ENCODE data around the gene VCPKMT.

Gene VCPKMT

GRCh38 chr14:50116181-50116956 is at the start of gene VCPKMT:
Gene VCPKMT (minus strand): TSS chr14:50116572. CDS start chr14:50116552, 20 bp downstream.
- peak; percentile 97 for DNase-seq

- no peak for DNase-seq
Observed at GRCh38 chr14:50156111-50156510, 39.7 kb upstream of the VCPKMT start.

GRCh38 chr14:50148799-50149198 is 32.4 kb upstream of the VCPKMT start:
- no peak for DNase-seq

- no peak for DNase-seq
Observed at GRCh38 chr14:50139192-50139591, 22.8 kb upstream of the VCPKMT start.

GRCh38 chr14:50127802-50128201 is 11.4 kb upstream of the VCPKMT start:
- no peak for DNase-seq

GRCh38 chr14:50123062-50123461 is 6.7 kb upstream of the VCPKMT start:
- no peak for DNase-seq

GRCh38 chr14:50122291-50122690 is 5.9 kb upstream of the VCPKMT start:
- DNase-seq: no peak

GRCh38 chr14:50121486-50121885 is 5.1 kb upstream of the VCPKMT start:
- DNase-seq: no peak

GRCh38 chr14:50117456-50117855 is 1.1 kb upstream of the VCPKMT start:
- no peak for DNase-seq

- no peak for DNase-seq
Observed at GRCh38 chr14:50116966-50117365, 594 bp upstream of the VCPKMT start.

- DNase-seq: no peak
Observed at GRCh38 chr14:50113381-50114035, 2.9 kb downstream of the VCPKMT start.

- DNase-seq: no peak
Observed at GRCh38 chr14:50110323-50111037, 5.9 kb downstream of the VCPKMT start.

- no peak for DNase-seq
Observed at GRCh38 chr14:50109342-50109741, 7.0 kb downstream of the VCPKMT start.

- no peak for DNase-seq
Observed at GRCh38 chr14:50107850-50108249, 8.5 kb downstream of the VCPKMT start.

- no peak for DNase-seq
Observed at GRCh38 chr14:50106178-50106577, 10.2 kb downstream of the VCPKMT start.

- no peak for DNase-seq
Observed at GRCh38 chr14:50103558-50103957, 12.8 kb downstream of the VCPKMT start.

GRCh38 chr14:50101417-50101816 is 15.0 kb downstream of the VCPKMT start:
- DNase-seq: no peak

GRCh38 chr14:50100805-50101204 is 15.6 kb downstream of the VCPKMT start:
- DNase-seq: no peak

GRCh38 chr14:50099335-50099734 is 17.0 kb downstream of the VCPKMT start:
- DNase-seq: no peak

GRCh38 chr14:50095895-50096294 is 20.5 kb downstream of the VCPKMT start:
- no peak for DNase-seq

- DNase-seq: no peak
Observed at GRCh38 chr14:50094056-50094755, 22.2 kb downstream of the VCPKMT start.

GRCh38 chr14:50093496-50093895 is 22.9 kb downstream of the VCPKMT start:
- no peak for DNase-seq

GRCh38 chr14:50092006-50092555 is 24.3 kb downstream of the VCPKMT start:
- no peak for DNase-seq
